Fibroblast of the aortic adventitia (primary cell): ENCODE results near the gene RPS6KA2. TPM values are rescaled to one million over a fixed set of nuclear protein-coding genes. Genes with fewer than 3 reads are reported as not detected.

Experiments
- DNase-seq: peaks from one replicate; pipeline ENCODE4 v3.0.0-alpha.2; 2010; ENCODE audit warnings: low read depth
- H3K4me3 ChIP-seq: 2 replicates; pipeline ENCODE4 v1.5.1; 2011; ENCODE audit warnings: low read depth, mild to moderate bottlenecking, control low read depth, low read length, moderate library complexity
- total RNA-seq: library from RNA; depleted of rRNA; stranded (reverse); fragments of >200 nt; gene quantifications from 2 replicates; pipeline ENCODE4 v1.2.3, GENCODE V29; 2012; ENCODE audit warnings: low replicate concordance
- TF ChIP-seq, protein P1 (sequence below): IDR thresholded peaks from 2 replicates; pipeline ENCODE4 v1.5.1; 2011; ENCODE audit warnings: mild to moderate bottlenecking, low read length, control low read depth, inconsistent platforms; ENCODE audit not compliant: insufficient read depth

Gene RPS6KA2
- total RNA-seq, 1 donor: 89.7 TPM

DNA sequence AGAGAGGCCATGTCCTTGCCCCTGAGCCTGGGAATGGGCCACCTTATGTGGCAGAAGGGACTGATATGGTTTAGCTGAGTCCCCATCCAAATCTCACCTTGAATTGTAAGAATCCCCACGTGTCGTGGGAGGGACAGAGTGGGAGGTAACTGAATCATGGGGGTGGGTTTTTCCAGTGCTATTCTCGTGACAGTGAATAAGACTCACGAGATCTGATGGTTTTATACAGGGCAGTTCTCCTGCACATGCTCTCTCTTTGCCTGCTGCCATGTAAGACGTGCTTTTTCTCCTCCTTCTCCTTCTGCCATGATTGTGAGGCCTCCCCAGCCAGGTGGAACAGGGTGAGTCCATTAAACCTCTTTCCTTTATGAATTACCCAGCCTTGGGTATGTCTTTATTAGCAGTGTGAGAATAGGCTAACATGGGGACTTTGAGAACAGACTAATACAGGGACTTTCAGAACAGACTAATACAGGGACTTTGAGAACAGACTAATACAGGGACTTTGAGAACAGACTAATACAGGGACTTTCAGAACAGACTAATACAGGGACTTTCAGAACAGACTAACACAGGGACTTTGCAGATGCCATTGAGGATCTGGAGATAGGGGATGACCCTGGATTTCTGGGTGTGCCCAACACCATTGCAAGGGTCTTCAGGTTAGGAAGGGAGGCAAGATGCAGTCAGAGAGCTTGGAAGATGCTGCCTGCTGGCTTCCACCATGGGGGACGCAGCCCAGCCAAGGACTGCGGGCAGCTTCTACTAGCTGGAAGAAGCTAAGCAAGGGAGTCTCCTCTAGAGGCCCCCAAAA lies 127.5 kb downstream of the RPS6KA2 start:
- no peak for DNase-seq
- H3K4me3 ChIP-seq: no peak overlapping the region
- TF ChIP-seq, protein P1, sequence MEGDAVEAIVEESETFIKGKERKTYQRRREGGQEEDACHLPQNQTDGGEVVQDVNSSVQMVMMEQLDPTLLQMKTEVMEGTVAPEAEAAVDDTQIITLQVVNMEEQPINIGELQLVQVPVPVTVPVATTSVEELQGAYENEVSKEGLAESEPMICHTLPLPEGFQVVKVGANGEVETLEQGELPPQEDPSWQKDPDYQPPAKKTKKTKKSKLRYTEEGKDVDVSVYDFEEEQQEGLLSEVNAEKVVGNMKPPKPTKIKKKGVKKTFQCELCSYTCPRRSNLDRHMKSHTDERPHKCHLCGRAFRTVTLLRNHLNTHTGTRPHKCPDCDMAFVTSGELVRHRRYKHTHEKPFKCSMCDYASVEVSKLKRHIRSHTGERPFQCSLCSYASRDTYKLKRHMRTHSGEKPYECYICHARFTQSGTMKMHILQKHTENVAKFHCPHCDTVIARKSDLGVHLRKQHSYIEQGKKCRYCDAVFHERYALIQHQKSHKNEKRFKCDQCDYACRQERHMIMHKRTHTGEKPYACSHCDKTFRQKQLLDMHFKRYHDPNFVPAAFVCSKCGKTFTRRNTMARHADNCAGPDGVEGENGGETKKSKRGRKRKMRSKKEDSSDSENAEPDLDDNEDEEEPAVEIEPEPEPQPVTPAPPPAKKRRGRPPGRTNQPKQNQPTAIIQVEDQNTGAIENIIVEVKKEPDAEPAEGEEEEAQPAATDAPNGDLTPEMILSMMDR: no peak

DNA sequence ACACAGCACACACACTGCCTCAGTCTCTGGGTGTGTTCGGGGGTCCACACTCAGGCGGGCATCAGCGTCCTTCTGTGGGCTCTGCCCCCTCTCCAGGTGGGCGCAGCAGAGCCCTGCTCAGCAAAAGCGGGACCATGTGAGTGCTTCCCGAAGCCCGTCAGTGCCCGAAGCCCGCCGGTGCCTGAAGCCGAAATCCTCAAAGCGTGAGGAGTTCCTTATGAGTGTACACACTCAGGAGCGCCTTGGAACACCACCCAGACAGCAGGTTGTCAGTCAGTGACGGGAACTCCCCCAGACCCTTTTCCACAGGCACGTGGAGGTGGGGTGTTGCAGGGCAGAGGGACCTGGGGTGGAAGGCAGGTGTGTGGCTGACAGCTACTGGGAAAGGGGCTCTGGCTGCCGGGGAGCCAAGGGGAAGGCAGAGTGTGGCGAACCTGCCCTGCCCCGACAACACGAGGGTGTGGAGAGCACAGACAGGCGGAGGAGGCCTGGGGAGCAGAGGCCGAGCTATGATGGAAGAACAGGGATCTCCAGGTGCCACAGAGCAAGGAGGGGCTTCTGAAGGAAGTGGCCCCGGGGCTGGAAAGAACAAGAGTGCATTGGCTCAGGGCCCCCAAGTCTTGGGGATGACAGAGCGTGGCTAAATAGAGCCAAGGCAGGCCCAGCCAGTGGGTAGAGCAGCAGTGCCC lies 128.2 kb downstream of the RPS6KA2 start:
- DNase-seq: no peak
- H3K4me3 ChIP-seq: no peak overlapping the region
- TF ChIP-seq, protein P1: no peak

DNA sequence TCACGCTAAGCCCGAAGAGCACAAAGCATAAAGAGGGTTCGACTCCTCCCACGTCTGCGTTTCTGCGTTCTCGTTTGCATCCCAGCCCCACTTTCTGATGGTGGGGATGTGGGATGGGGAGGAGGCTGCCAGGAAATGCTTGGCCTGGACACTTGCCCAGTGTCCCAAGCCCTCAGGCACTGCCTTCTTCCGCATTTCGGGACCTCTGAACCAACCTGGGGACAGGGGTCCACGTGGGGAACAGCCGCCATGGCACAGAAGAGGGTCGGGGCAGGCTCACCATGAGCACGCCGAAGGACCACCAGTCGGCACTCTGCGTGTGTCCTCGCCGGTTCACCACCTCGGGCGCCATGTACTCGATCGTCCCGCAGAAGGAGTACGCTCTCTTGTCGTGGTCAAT lies 128.8 kb downstream of the RPS6KA2 start:
- DNase-seq: no peak
- H3K4me3 ChIP-seq: no peak overlapping the region
- TF ChIP-seq, protein P1: no peak

DNA sequence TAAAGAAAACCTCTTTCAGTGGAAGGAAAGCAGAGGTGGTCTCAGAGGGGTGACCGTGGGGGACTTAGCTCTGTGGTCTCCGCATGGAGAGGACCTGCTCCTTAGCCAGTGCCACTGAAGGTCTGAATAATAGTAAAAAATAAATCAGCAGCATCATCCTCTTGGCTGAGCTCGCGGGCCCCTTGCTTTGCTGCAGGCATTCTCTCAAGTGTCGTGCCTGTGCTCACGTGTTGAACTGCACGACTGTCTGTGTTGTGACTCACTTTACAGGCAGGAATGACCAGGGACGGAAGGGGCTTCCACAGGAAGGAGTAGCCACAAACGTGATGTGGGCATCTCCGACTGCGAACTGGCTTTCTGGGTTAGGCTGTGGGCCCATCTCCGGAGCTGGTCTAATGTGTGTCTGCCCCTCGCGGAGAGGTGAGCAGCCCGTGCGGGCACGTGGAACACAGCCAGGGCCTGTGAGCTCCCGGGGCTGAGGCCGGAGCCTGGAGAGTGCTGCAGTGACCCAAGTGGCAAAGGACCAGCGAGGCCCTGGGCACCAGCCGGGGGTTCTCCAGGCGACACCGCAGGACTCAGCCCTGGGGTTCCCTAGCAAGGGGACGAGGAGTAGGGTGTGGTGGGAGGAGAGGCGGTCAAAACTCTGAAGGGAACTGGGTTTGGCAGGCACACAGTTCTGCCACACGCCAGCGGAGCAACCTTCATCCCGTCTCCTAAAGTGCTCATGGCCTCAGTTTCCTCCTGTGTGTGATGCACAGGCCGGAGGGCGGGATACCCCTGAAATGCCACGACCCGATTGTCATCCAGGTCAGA lies 129.8 kb downstream of the RPS6KA2 start:
- no peak for DNase-seq
- TF ChIP-seq, protein P1: no peak
- H3K4me3 ChIP-seq: no peak overlapping the region

DNA sequence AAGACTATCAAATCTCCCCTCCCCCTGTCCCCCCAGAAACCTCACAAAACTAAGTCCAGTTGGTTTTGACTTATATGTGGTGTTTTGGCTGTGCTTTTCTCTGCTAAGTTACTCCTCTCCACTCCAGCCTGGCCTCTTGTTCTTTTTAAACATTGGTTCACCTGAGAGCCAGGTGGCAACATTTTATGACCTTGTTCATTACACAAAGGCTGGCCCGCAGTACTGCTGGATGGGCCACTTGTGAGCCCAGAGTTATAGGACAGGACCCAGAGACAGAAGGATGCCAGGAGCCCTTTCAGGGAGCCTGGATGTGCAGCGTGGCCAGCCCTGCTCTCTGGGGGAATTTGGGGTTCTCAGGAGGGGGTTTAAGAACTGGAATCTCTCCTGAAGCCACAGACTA lies 130.6 kb downstream of the RPS6KA2 start:
- no peak for DNase-seq
- TF ChIP-seq, protein P1: no peak
- H3K4me3 ChIP-seq: no peak overlapping the region

DNA sequence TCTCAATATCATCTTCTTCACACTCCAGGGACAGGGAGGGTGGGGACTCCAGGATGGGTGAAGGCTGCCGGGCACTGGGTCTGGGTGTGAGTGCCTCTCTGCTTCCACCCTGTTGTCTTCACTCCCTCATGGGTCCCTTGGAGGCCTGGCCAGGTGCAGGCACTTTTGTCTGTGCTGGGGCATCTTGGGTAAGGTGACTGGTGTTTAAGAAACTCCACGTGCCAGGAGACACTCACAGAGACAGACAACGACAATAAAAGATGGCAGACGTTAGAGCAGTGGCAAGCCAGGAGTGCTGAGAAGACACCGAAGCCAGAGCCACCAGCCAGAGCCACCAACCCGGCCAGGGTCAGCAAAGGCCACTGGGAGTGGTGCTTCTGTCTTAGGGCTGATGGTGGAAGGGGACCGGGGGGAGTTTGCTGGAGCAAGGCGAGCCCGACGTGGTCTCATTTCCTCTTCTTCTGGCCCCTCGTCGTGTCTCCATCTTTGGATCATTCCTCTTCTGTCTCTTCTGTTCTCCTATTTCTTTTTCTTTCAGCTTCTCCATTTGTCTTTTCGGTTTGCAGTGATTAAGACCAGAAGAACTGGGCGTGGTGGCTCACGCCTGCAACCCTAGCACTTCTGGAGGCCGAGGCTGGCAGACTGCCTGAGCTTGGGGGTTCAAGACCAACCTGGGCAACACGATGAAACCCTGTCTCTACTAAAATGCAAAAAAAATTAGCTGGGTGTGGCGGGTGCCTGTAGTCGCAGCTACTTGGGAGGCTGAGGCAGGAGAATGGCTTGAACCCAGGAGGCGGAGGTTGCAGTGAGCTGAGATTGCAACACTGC lies 131.3 kb downstream of the RPS6KA2 start:
- no peak for DNase-seq
- TF ChIP-seq, protein P1: no peak
- H3K4me3 ChIP-seq: no peak overlapping the region
